Trophoblast cell (in vitro differentiated cells and primary cell): ENCODE measurements around the gene RTF1.

ENCODE experiments used
- DNase-seq, 2 donors: peaks; one replicate each; pipeline ENCODE4 v3.0.0-alpha.2; 2016
- H2AFZ ChIP-seq: 2 replicates; pipeline ENCODE4 v1.6.1; 2013; ENCODE audit warnings: low read length, moderate library complexity, mild to moderate bottlenecking; ENCODE audit not compliant: insufficient read depth, poor library complexity
- H2AK5ac ChIP-seq: 2 replicates; pipeline ENCODE4 v1.6.1; 2013; ENCODE audit warnings: mild to moderate bottlenecking, low read length
- H2BK120ac ChIP-seq: 2 replicates; pipeline ENCODE4 v1.6.1; 2013; ENCODE audit warnings: low read length, mild to moderate bottlenecking, moderate library complexity; ENCODE audit not compliant: insufficient read depth, poor library complexity
- H2BK12ac ChIP-seq: 2 replicates; pipeline ENCODE4 v1.6.1; 2013; ENCODE audit warnings: mild to moderate bottlenecking, low read length, moderate library complexity
- H2BK5ac ChIP-seq: 2 replicates; pipeline ENCODE4 v1.6.1; 2013; ENCODE audit warnings: low read length, low read depth, moderate library complexity, mild to moderate bottlenecking; ENCODE audit not compliant: poor library complexity
- H3K14ac ChIP-seq: 2 replicates; pipeline ENCODE4 v1.6.1; 2013; ENCODE audit warnings: mild to moderate bottlenecking, low read length
- H3K18ac ChIP-seq: 2 replicates; pipeline ENCODE4 v1.6.1; 2013; ENCODE audit warnings: mild to moderate bottlenecking, low read length
- H3K23ac ChIP-seq: 2 replicates; pipeline ENCODE4 v1.6.1; 2013; ENCODE audit warnings: low read length
- H3K27ac ChIP-seq: 2 replicates; pipeline ENCODE4 v1.5.1; 2013; ENCODE audit warnings: low read depth, mild to moderate bottlenecking, inconsistent platforms, low read length, moderate library complexity
- H3K27me3 ChIP-seq: 2 replicates; pipeline ENCODE4 v1.6.1; 2013; ENCODE audit warnings: inconsistent platforms, mild to moderate bottlenecking, low read length, moderate library complexity; ENCODE audit not compliant: insufficient read depth
- H3K36me3 ChIP-seq, 2 experiments: 1 replicate in 1 of 2; 2 replicates in 1 of 2; pipeline ENCODE4 v1.6.1; 2013; ENCODE audit warnings: low read length in 2 of 2, mild to moderate bottlenecking in 2 of 2, moderate library complexity in 1 of 2; ENCODE audit not compliant: insufficient read depth in 2 of 2, control insufficient read depth in 1 of 2
- H3K4ac ChIP-seq: 2 replicates; pipeline ENCODE4 v1.6.1; 2013; ENCODE audit warnings: low read depth, mild to moderate bottlenecking, low read length, moderate library complexity
- H3K4me1 ChIP-seq, 2 experiments: 1 replicate in 1 of 2; 2 replicates in 1 of 2; pipeline ENCODE4 v1.6.1; 2013; ENCODE audit warnings: low read length in 2 of 2, mild to moderate bottlenecking in 2 of 2, moderate library complexity in 1 of 2; ENCODE audit not compliant: insufficient read depth in 2 of 2, control insufficient read depth in 1 of 2
- H3K4me2 ChIP-seq: 2 replicates; pipeline ENCODE4 v1.6.1; 2013; ENCODE audit warnings: inconsistent platforms, mild to moderate bottlenecking, low read length, moderate library complexity
- H3K4me3 ChIP-seq: 2 replicates; pipeline ENCODE4 v1.5.1; 2013; ENCODE audit warnings: mild to moderate bottlenecking, low read depth, low read length, inconsistent platforms
- H3K79me1 ChIP-seq: one replicate; pipeline ENCODE4 v1.6.1; 2013; ENCODE audit warnings: low read length
- H3K79me2 ChIP-seq: 2 replicates; pipeline ENCODE4 v1.6.1; 2013; ENCODE audit warnings: low read length, mild to moderate bottlenecking; ENCODE audit not compliant: control insufficient read depth, insufficient read depth, poor library complexity
- H3K9ac ChIP-seq: 2 replicates; pipeline ENCODE4 v1.6.1; 2013; ENCODE audit warnings: mild to moderate bottlenecking, low read length
- H3K9me3 ChIP-seq: 2 replicates; pipeline ENCODE4 v1.6.1; 2013; ENCODE audit warnings: low read depth, mild to moderate bottlenecking, control low read depth, inconsistent platforms, low read length; ENCODE audit not compliant: insufficient read depth
- H4K12ac ChIP-seq: 2 replicates; pipeline ENCODE4 v1.6.1; 2013; ENCODE audit warnings: low read depth, mild to moderate bottlenecking, low read length, moderate library complexity
- H4K8ac ChIP-seq: 2 replicates; pipeline ENCODE4 v1.6.1; 2013; ENCODE audit warnings: low read depth, mild to moderate bottlenecking, low read length, moderate library complexity
- H4K91ac ChIP-seq: one replicate; pipeline ENCODE4 v1.6.1; 2013; ENCODE audit warnings: low read depth, mild to moderate bottlenecking, low read length, moderate library complexity
- WGBS: extraction: QIAGEN DNeasy Blood & Tissue Kit; methylation state at CpG from one replicate; pipeline ENCODE4 v1.1.7; 2013; ENCODE audit warnings: missing lambda C conversion rate; ENCODE audit not compliant: insufficient read length, insufficient coverage; ENCODE audit errors: extremely low coverage; 5-methylcytosine and 5-hydroxymethylcytosine counted together

The RTF1 gene

DNA sequence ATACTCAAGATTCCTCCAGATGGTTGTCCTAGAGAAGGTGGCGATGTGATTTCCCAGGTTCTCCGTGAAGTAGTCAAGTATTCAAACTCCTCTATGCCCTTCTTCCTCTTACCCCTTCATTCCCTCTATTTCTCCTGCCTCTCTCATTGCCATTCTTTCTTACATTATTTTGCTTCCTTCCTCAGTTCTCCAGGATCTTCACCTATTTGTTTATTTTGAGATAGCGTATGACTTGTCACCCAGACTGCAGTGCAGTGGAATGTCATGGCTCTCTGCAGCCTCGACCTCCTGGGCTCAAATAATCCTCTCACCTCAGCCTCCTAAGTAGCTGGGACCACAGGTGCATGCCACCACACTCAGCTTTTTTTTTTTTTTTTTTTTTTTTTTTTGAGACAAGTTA is 75.0 kb downstream of the RTF1 start:
- H2BK120ac ChIP-seq, result no peak overlapping the region
- no peak overlapping the region for H3K23ac ChIP-seq
- H3K79me1 ChIP-seq, result no peaks in the 10 kb centered on the region
- no peak overlapping the region for H3K4me3 ChIP-seq
- H3K4ac ChIP-seq, result no peak overlapping the region
- H4K91ac ChIP-seq, result no peak overlapping the region
- no peaks in the 10 kb centered on the region for H3K79me2 ChIP-seq
- H3K9me3 ChIP-seq, result peaks cover 7% of the 10 kb centered on the region
- no peak overlapping the region for H3K4me2 ChIP-seq
- DNase-seq, result no peak
- no CpG with 5 or more reads among the region's 4 CpGs for WGBS
- no peak overlapping the region for H4K12ac ChIP-seq
- no peak overlapping the region for H3K27ac ChIP-seq
- H3K14ac ChIP-seq, result no peak overlapping the region
- no peak overlapping the region for H3K18ac ChIP-seq
- no peak overlapping the region for H3K9ac ChIP-seq
- no peak overlapping the region for H2AK5ac ChIP-seq
- peaks cover 47% of the 10 kb centered on the region for H3K27me3 ChIP-seq
- H3K4me1 ChIP-seq, result peaks cover 13 to 36% of the 10 kb centered on the region in 2 experiments
- no peak overlapping the region for H2BK5ac ChIP-seq
- no peaks in the 10 kb centered on the region for H3K36me3 ChIP-seq
- no peak overlapping the region for H2AFZ ChIP-seq
- no peak overlapping the region for H4K8ac ChIP-seq
- H2BK12ac ChIP-seq, result no peak overlapping the region

- Histone ChIP-seq H2BK120ac (no peak overlapping the region), H3K4me2 (peak overlapping the region; percentile 94), H3K79me1 (no peaks in the 10 kb centered on the region), H3K14ac (no peak overlapping the region), H3K4me3 (peak overlapping the region; percentile 33), H2BK5ac (no peak overlapping the region), H3K23ac (no peak overlapping the region), H4K91ac (no peak overlapping the region), H3K27me3 (peaks cover 54% of the 10 kb centered on the region), H4K8ac (no peak overlapping the region), H3K9ac (no peak overlapping the region), H2BK12ac (no peak overlapping the region), H2AFZ (no peak overlapping the region), H4K12ac (no peak overlapping the region), H3K18ac (no peak overlapping the region), H3K79me2 (no peaks in the 10 kb centered on the region), H3K36me3 (no peaks in the 10 kb centered on the region), H3K27ac (no peak overlapping the region), H3K4me1 (peaks cover 13 to 36% of the 10 kb centered on the region in 2 experiments), H3K9me3 (peaks cover 6% of the 10 kb centered on the region), H2AK5ac (no peak overlapping the region), H3K4ac (no peak overlapping the region)
- DNase-seq, result no peak
- WGBS, result no CpG with 5 or more reads among the region's 15 CpGs
Observed at GRCh38 chr15:41492597-41493204, 75.8 kb downstream of the RTF1 start.

DNA sequence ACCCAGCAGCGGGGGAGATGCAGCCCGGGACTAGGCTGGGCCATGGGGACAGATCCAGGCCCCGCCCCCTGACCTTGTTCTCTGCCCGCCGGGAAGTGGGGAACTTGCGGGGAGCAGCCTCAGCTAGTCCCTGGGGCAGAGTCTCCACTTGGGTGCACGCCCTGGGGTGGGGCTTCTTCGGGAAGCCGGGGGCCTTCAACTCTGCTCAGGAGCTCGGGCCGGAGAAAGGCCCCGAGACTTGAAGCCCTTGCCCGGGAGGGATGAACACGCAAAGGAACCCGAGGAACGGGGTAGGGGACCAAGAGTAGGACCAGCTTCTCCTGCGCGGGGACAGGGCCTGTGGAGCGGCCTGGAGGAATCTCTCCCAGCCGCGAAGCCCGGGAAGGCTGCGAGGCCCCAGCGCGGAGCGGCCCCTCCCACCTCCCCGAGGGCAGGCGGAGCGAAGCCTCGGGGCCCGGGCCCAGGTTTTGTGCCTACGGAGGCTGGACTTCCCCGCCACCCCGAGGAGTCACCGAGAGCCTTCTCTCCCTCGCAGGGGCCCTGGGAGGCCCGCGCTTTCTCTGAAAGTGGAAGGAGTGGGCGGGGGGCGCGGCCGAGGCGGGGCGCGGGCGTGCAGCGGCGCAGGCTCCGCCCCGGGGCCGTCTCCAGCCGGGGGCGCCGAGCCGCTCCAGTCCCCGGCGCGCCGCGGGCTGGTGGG is 76.5 kb downstream of the RTF1 start, which contains the start of gene ITPKA:
ITPKA (plus strand) TSS at position 670 of the 697 bp plus-strand sequence. CDS start 54 bp downstream, outside the sequence.
- Histone ChIP-seq H3K18ac (no peak within 1 kb of the TSS), H3K79me1 (no peaks in the 10 kb centered on the region), H3K23ac (no peak within 1 kb of the TSS), H3K4me1 (peaks cover 13 to 36% of the 10 kb centered on the region in 2 experiments), H3K9ac (no peak within 1 kb of the TSS), H3K4me3 (peak within 1 kb of the TSS; percentile 45), H3K36me3 (no peaks in the 10 kb centered on the region), H3K4ac (no peak within 1 kb of the TSS), H2BK12ac (no peak within 1 kb of the TSS), H4K12ac (no peak within 1 kb of the TSS), H4K8ac (peak within 1 kb of the TSS; percentile 30), H3K9me3 (peaks cover 4% of the 10 kb centered on the region), H2AFZ (peak within 1 kb of the TSS; percentile 56), H3K27ac (no peak within 1 kb of the TSS), H3K79me2 (no peaks in the 10 kb centered on the region), H3K14ac (no peak within 1 kb of the TSS), H4K91ac (no peak within 1 kb of the TSS), H3K4me2 (peak within 1 kb of the TSS; percentile 94), H3K27me3 (peaks cover 54% of the 10 kb centered on the region), H2BK5ac (no peak within 1 kb of the TSS), H2BK120ac (no peak within 1 kb of the TSS), H2AK5ac (no peak within 1 kb of the TSS)
- WGBS, result no CpG with 5 or more reads among the region's 60 CpGs
- peak; percentile 29 to 65 for DNase-seq

GRCh38 chr15:41493902-41494189 is 77.0 kb downstream of the RTF1 start:
- no peak overlapping the region for H3K23ac ChIP-seq
- peaks cover 54% of the 10 kb centered on the region for H3K27me3 ChIP-seq

More at GRCh38 chr15:41493902-41494189, 77.0 kb downstream of the RTF1 start:
- Histone ChIP-seq H4K91ac (no peak overlapping the region), H3K27ac (no peak overlapping the region), H3K14ac (no peak overlapping the region), H3K4ac (no peak overlapping the region), H3K79me2 (no peaks in the 10 kb centered on the region), H3K4me2 (peak overlapping the region; percentile 94), H2BK5ac (no peak overlapping the region), H3K4me1 (peaks cover 13 to 36% of the 10 kb centered on the region in 2 experiments), H3K36me3 (no peaks in the 10 kb centered on the region), H2BK12ac (no peak overlapping the region), H3K18ac (no peak overlapping the region), H3K9ac (no peak overlapping the region), H3K9me3 (peaks cover 4% of the 10 kb centered on the region), H3K4me3 (peak overlapping the region; percentile 39), H2AFZ (no peak overlapping the region), H4K12ac (no peak overlapping the region), H4K8ac (no peak overlapping the region), H3K79me1 (no peaks in the 10 kb centered on the region), H2BK120ac (no peak overlapping the region), H2AK5ac (no peak overlapping the region)
- no CpG with 5 or more reads among the region's 41 CpGs for WGBS
- no peak for DNase-seq
